Colon (tissue), 2 donors: ENCODE measurements around the gene UBE2U.

Source experiments
- FAIRE-seq: peaks from 2 replicates; lab custom pipeline; 2012; peaks lifted over from hg19 to GRCh38; lab: Jason Lieb, UNC
- donor health status: control.
- donor health status: control.

The UBE2U gene

GRCh38 chr1:64293820-64294219 lies 90.4 kb downstream of the UBE2U start:
- FAIRE-seq: no peak

GRCh38 chr1:64295136-64295535 lies 91.7 kb downstream of the UBE2U start:
- no peak for FAIRE-seq

GRCh38 chr1:64295561-64295960 lies 92.1 kb downstream of the UBE2U start:
- no peak for FAIRE-seq

GRCh38 chr1:64296459-64296858 lies 93.0 kb downstream of the UBE2U start:
- FAIRE-seq: no peak

- no peak for FAIRE-seq
These were observed 98.8 kb downstream of the UBE2U start for GRCh38 chr1:64302194-64302593.

- no peak for FAIRE-seq
These were observed 99.5 kb downstream of the UBE2U start for GRCh38 chr1:64302971-64303370.

GRCh38 chr1:64304823-64305222 lies 101.4 kb downstream of the UBE2U start:
- FAIRE-seq: no peak

- no peak for FAIRE-seq
These were observed 105.4 kb downstream of the UBE2U start for GRCh38 chr1:64308866-64309265.

- no peak for FAIRE-seq
These were observed 106.0 kb downstream of the UBE2U start for GRCh38 chr1:64309431-64309831.

- FAIRE-seq: no peak
These were observed 107.3 kb downstream of the UBE2U start for GRCh38 chr1:64310760-64311159.

- FAIRE-seq: no peak
These were observed 109.0 kb downstream of the UBE2U start for GRCh38 chr1:64312431-64312830.

- no peak for FAIRE-seq
These were observed 112.0 kb downstream of the UBE2U start for GRCh38 chr1:64315402-64315801.
